Parathyroid adenoma (tissue), 2 donors: Measurements from ENCODE around the gene WDR27.
"Not testable (repeated sequence)": the region's sequence is repeated elsewhere in the genome, so short reads cannot be mapped to it uniquely, and the experiment has no call there.

Source experiments
- H2AFZ ChIP-seq: fragments of 300-600 bp; sonication (generic); one replicate; pipeline ENCODE4 v1.7.0; 2017; ENCODE audit warnings: antibody characterized with exemption, mild to moderate bottlenecking
- H3K27ac ChIP-seq: fragments of 300-600 bp; sonication (generic); one replicate; pipeline ENCODE4 v1.7.0; 2017
- H3K27me3 ChIP-seq: fragments of 300-600 bp; sonication (generic); one replicate; pipeline ENCODE4 v1.7.0; 2017; ENCODE audit warnings: low read length; ENCODE audit not compliant: control insufficient read depth, insufficient read depth
- H3K36me3 ChIP-seq: fragments of 300-600 bp; sonication (generic); one replicate; pipeline ENCODE4 v1.7.0; 2017; ENCODE audit warnings: low read length; ENCODE audit not compliant: control insufficient read depth, insufficient read depth
- H3K4me1 ChIP-seq: fragments of 300-600 bp; sonication (generic); one replicate; pipeline ENCODE4 v1.7.0; 2017; ENCODE audit warnings: control low read depth
- H3K4me2 ChIP-seq: fragments of 300-600 bp; sonication (generic); one replicate; pipeline ENCODE4 v1.7.0; 2017; ENCODE audit warnings: low read length
- H3K4me3 ChIP-seq: fragments of 300-600 bp; sonication (generic); one replicate; pipeline ENCODE4 v1.7.0; 2017; ENCODE audit warnings: low read depth, low read length
- H3K79me2 ChIP-seq: fragments of 300-600 bp; sonication (generic); one replicate; pipeline ENCODE4 v1.7.0; 2017; ENCODE audit warnings: control low read depth
- H3K9ac ChIP-seq: fragments of 300-600 bp; sonication (generic); one replicate; pipeline ENCODE4 v1.7.0; 2017; ENCODE audit warnings: mild to moderate bottlenecking
- H3K9me3 ChIP-seq: fragments of 300-600 bp; sonication (generic); one replicate; pipeline ENCODE4 v1.7.0; 2017; ENCODE audit warnings: low read length; ENCODE audit not compliant: control insufficient read depth
- TF ChIP-seq, protein P1 (sequence below): fragments of 300-600 bp; sonication (generic); IDR thresholded peaks from one replicate; pipeline ENCODE4 v1.7.0; 2017; ENCODE audit warnings: antibody characterized with exemption, mild to moderate bottlenecking
- donor health status: primary hyperparathyroidism.

WDR27 gene

GRCh38 chr6:169701311-169701953, 397 bp downstream of the WDR27 start:
- Histone ChIP-seq H3K27me3 (no peaks in the 10 kb centered on the region), H3K4me3 (peak overlapping the region; percentile 69), H2AFZ (peak overlapping the region; percentile 89), H3K9me3 (no peaks in the 10 kb centered on the region), H3K4me1 (peaks cover 13% of the 10 kb centered on the region), H3K36me3 (no peaks in the 10 kb centered on the region), H3K27ac (peak overlapping the region; percentile 86), H3K4me2 (peak overlapping the region; percentile 81), H3K9ac (peak overlapping the region; percentile 70), H3K79me2 (peaks cover 5% of the 10 kb centered on the region)
- TF ChIP-seq, protein P1, sequence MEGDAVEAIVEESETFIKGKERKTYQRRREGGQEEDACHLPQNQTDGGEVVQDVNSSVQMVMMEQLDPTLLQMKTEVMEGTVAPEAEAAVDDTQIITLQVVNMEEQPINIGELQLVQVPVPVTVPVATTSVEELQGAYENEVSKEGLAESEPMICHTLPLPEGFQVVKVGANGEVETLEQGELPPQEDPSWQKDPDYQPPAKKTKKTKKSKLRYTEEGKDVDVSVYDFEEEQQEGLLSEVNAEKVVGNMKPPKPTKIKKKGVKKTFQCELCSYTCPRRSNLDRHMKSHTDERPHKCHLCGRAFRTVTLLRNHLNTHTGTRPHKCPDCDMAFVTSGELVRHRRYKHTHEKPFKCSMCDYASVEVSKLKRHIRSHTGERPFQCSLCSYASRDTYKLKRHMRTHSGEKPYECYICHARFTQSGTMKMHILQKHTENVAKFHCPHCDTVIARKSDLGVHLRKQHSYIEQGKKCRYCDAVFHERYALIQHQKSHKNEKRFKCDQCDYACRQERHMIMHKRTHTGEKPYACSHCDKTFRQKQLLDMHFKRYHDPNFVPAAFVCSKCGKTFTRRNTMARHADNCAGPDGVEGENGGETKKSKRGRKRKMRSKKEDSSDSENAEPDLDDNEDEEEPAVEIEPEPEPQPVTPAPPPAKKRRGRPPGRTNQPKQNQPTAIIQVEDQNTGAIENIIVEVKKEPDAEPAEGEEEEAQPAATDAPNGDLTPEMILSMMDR: no peak

- no peak overlapping the region for H3K4me2 ChIP-seq
- H3K4me3 ChIP-seq: no peak overlapping the region
- TF ChIP-seq, protein P1: no peak
- H3K36me3 ChIP-seq: no peaks in the 10 kb centered on the region
- no peak overlapping the region for H2AFZ ChIP-seq
- H3K9ac ChIP-seq: no peak overlapping the region
- peaks cover 13% of the 10 kb centered on the region for H3K4me1 ChIP-seq
- H3K27me3 ChIP-seq: no peaks in the 10 kb centered on the region
- peaks cover 10% of the 10 kb centered on the region for H3K79me2 ChIP-seq
- H3K27ac ChIP-seq: no peak overlapping the region
- H3K9me3 ChIP-seq: no peaks in the 10 kb centered on the region
Measured at GRCh38 chr6:169700296-169700695, 1.5 kb downstream of the WDR27 start.

GRCh38 chr6:169697115-169697514, 4.7 kb downstream of the WDR27 start:
- not testable (repeated sequence) for H3K9ac ChIP-seq, H3K4me1 ChIP-seq, H3K9me3 ChIP-seq, H3K27me3 ChIP-seq, H3K36me3 ChIP-seq, H3K27ac ChIP-seq, H3K4me3 ChIP-seq, H3K4me2 ChIP-seq, H2AFZ ChIP-seq
- peaks cover 16% of the 10 kb centered on the region for H3K79me2 ChIP-seq

GRCh38 chr6:169695131-169695530, 6.7 kb downstream of the WDR27 start:
- TF ChIP-seq, protein P1: no peak
- H3K4me1 ChIP-seq: no peaks in the 10 kb centered on the region
- no peak overlapping the region for H3K4me2 ChIP-seq
- peaks cover 19% of the 10 kb centered on the region for H3K79me2 ChIP-seq
- no peak overlapping the region for H2AFZ ChIP-seq
- H3K9ac ChIP-seq: no peak overlapping the region
- no peaks in the 10 kb centered on the region for H3K27me3 ChIP-seq
- H3K4me3 ChIP-seq: no peak overlapping the region
- no peaks in the 10 kb centered on the region for H3K36me3 ChIP-seq
- no peak overlapping the region for H3K27ac ChIP-seq
- H3K9me3 ChIP-seq: no peaks in the 10 kb centered on the region

GRCh38 chr6:169692516-169692915, 9.3 kb downstream of the WDR27 start:
- no peaks in the 10 kb centered on the region for H3K27me3 ChIP-seq
- H3K36me3 ChIP-seq: no peaks in the 10 kb centered on the region
- no peak overlapping the region for H3K9ac ChIP-seq
- no peak overlapping the region for H2AFZ ChIP-seq
- TF ChIP-seq, protein P1: no peak
- no peak overlapping the region for H3K27ac ChIP-seq
- H3K79me2 ChIP-seq: peaks cover 19% of the 10 kb centered on the region
- no peak overlapping the region for H3K4me2 ChIP-seq
- H3K4me3 ChIP-seq: no peak overlapping the region
- no peaks in the 10 kb centered on the region for H3K4me1 ChIP-seq
- no peaks in the 10 kb centered on the region for H3K9me3 ChIP-seq
